ENCODE measurements around the gene ZSCAN20. TPM values are rescaled to one million over a fixed set of nuclear protein-coding genes. Genes with fewer than 3 reads are reported as not detected.
A peak's percentile ranks its signal among the peaks of the same experiment; 100 is the strongest.

The ZSCAN20 gene
- under 1 TPM; 0.51 to 0.75 TPM for polyA plus RNA-seq

- Histone ChIP-seq H3K36me3 (ENCODE audit: control insufficient read depth in 2 of 2, insufficient read depth in 2 of 2, low read length in 1 of 2) (no peaks in the 10 kb centered on the region), H3K27me3 (ENCODE audit: control insufficient read depth in 1 of 2, insufficient read depth in 2 of 2, low read length in 2 of 2) (no peaks in the 10 kb centered on the region), H3K4me1 (ENCODE audit: control insufficient read depth in 2 of 2, insufficient read depth in 2 of 2, low read length in 1 of 2) (no peaks in the 10 kb centered on the region), H3K27ac (ENCODE audit: low read depth in 2 of 2, low read length in 1 of 2) (peak within 1 kb of the TSS; percentile 59 to 72), H3K9me3 (ENCODE audit: control insufficient read depth in 2 of 2, insufficient read depth in 1 of 2, low read depth in 1 of 2, low read length in 1 of 2) (no peaks in the 10 kb centered on the region), H3K4me3 (ENCODE audit: low read depth in 1 of 2, low read length in 2 of 2) (peak within 1 kb of the TSS; percentile 59 to 63)
- WGBS, 2 donors = 0 to 1% methylated on average over 38 of the region's 38 CpGs
These were observed at the start of gene ZSCAN20 for GRCh38 chr1:33472269-33472980. Gene ZSCAN20 (plus strand): TSS chr1:33472645. CDS start chr1:33479289, 6,644 bp downstream.

GRCh38 chr1:33424205-33424604 lies 48.2 kb upstream of the ZSCAN20 start:
- H3K9me3 ChIP-seq (ENCODE audit: control insufficient read depth in 2 of 2, insufficient read depth in 1 of 2, low read depth in 1 of 2, low read length in 1 of 2) = no peaks in the 10 kb centered on the region
- peaks cover 0 to 4% of the 10 kb centered on the region in 2 donors for H3K36me3 ChIP-seq (ENCODE audit: control insufficient read depth in 2 of 2, insufficient read depth in 2 of 2, low read length in 1 of 2)
- no peak overlapping the region for H3K27ac ChIP-seq (ENCODE audit: low read depth in 2 of 2, low read length in 1 of 2)
- WGBS, 2 donors = 83 to 86% methylated on average over 4 of the region's 4 CpGs
- H3K4me1 ChIP-seq (ENCODE audit: control insufficient read depth in 2 of 2, insufficient read depth in 2 of 2, low read length in 1 of 2) = peaks cover 0 to 2% of the 10 kb centered on the region in 2 donors
- no peaks in the 10 kb centered on the region for H3K27me3 ChIP-seq (ENCODE audit: control insufficient read depth in 1 of 2, insufficient read depth in 2 of 2, low read length in 2 of 2)
- H3K4me3 ChIP-seq (ENCODE audit: low read depth in 1 of 2, low read length in 2 of 2) = no peak overlapping the region

GRCh38 chr1:33424610-33425009 lies 47.8 kb upstream of the ZSCAN20 start:
- Histone ChIP-seq H3K27me3 (ENCODE audit: control insufficient read depth in 1 of 2, insufficient read depth in 2 of 2, low read length in 2 of 2) (no peaks in the 10 kb centered on the region), H3K4me3 (ENCODE audit: low read depth in 1 of 2, low read length in 2 of 2) (no peak overlapping the region), H3K9me3 (ENCODE audit: control insufficient read depth in 2 of 2, insufficient read depth in 1 of 2, low read depth in 1 of 2, low read length in 1 of 2) (no peaks in the 10 kb centered on the region), H3K4me1 (ENCODE audit: control insufficient read depth in 2 of 2, insufficient read depth in 2 of 2, low read length in 1 of 2) (peaks cover 0 to 2% of the 10 kb centered on the region in 2 donors), H3K27ac (ENCODE audit: low read depth in 2 of 2, low read length in 1 of 2) (no peak overlapping the region), H3K36me3 (ENCODE audit: control insufficient read depth in 2 of 2, insufficient read depth in 2 of 2, low read length in 1 of 2) (peaks cover 0 to 4% of the 10 kb centered on the region in 2 donors)
- 63 to 76% methylated on average over 2 of the region's 2 CpGs for WGBS, 2 donors

GRCh38 chr1:33425900-33426299 lies 46.5 kb upstream of the ZSCAN20 start:
- 87 to 89% methylated on average over 2 of the region's 2 CpGs for WGBS, 2 donors
- Histone ChIP-seq H3K9me3 (ENCODE audit: control insufficient read depth in 2 of 2, insufficient read depth in 1 of 2, low read depth in 1 of 2, low read length in 1 of 2) (no peaks in the 10 kb centered on the region), H3K4me3 (ENCODE audit: low read depth in 1 of 2, low read length in 2 of 2) (no peak overlapping the region), H3K27ac (ENCODE audit: low read depth in 2 of 2, low read length in 1 of 2) (no peak overlapping the region), H3K27me3 (ENCODE audit: control insufficient read depth in 1 of 2, insufficient read depth in 2 of 2, low read length in 2 of 2) (no peaks in the 10 kb centered on the region), H3K36me3 (ENCODE audit: control insufficient read depth in 2 of 2, insufficient read depth in 2 of 2, low read length in 1 of 2) (peaks cover 0 to 4% of the 10 kb centered on the region in 2 donors), H3K4me1 (ENCODE audit: control insufficient read depth in 2 of 2, insufficient read depth in 2 of 2, low read length in 1 of 2) (peaks cover 0 to 4% of the 10 kb centered on the region in 2 donors)

- H3K4me1 ChIP-seq (ENCODE audit: control insufficient read depth in 2 of 2, insufficient read depth in 2 of 2, low read length in 1 of 2) = peaks cover 0 to 4% of the 10 kb centered on the region in 2 donors
- H3K27ac ChIP-seq (ENCODE audit: low read depth in 2 of 2, low read length in 1 of 2) = no peak overlapping the region
- 41 to 49% methylated on average over 3 of the region's 3 CpGs for WGBS, 2 donors
These were observed 45.5 kb upstream of the ZSCAN20 start for GRCh38 chr1:33426916-33427315.

GRCh38 chr1:33428661-33429060 lies 43.8 kb upstream of the ZSCAN20 start:
- no peak overlapping the region for H3K27ac ChIP-seq (ENCODE audit: low read depth in 2 of 2, low read length in 1 of 2)
- H3K9me3 ChIP-seq (ENCODE audit: control insufficient read depth in 2 of 2, insufficient read depth in 1 of 2, low read depth in 1 of 2, low read length in 1 of 2) = no peaks in the 10 kb centered on the region
- peaks cover 0 to 4% of the 10 kb centered on the region in 2 donors for H3K4me1 ChIP-seq (ENCODE audit: control insufficient read depth in 2 of 2, insufficient read depth in 2 of 2, low read length in 1 of 2)
- no peaks in the 10 kb centered on the region for H3K27me3 ChIP-seq (ENCODE audit: control insufficient read depth in 1 of 2, insufficient read depth in 2 of 2, low read length in 2 of 2)
- WGBS, 2 donors = 81 to 88% methylated on average over 2 of the region's 2 CpGs
- peaks cover 0 to 4% of the 10 kb centered on the region in 2 donors for H3K36me3 ChIP-seq (ENCODE audit: control insufficient read depth in 2 of 2, insufficient read depth in 2 of 2, low read length in 1 of 2)
- no peak overlapping the region for H3K4me3 ChIP-seq (ENCODE audit: low read depth in 1 of 2, low read length in 2 of 2)

More at GRCh38 chr1:33426916-33427315, 45.5 kb upstream of the ZSCAN20 start:
- Histone ChIP-seq H3K36me3 (ENCODE audit: control insufficient read depth in 2 of 2, insufficient read depth in 2 of 2, low read length in 1 of 2) (peaks cover 0 to 4% of the 10 kb centered on the region in 2 donors), H3K4me3 (ENCODE audit: low read depth in 1 of 2, low read length in 2 of 2) (no peak overlapping the region), H3K27me3 (ENCODE audit: control insufficient read depth in 1 of 2, insufficient read depth in 2 of 2, low read length in 2 of 2) (no peaks in the 10 kb centered on the region), H3K9me3 (ENCODE audit: control insufficient read depth in 2 of 2, insufficient read depth in 1 of 2, low read depth in 1 of 2, low read length in 1 of 2) (no peaks in the 10 kb centered on the region)

- H3K4me1 ChIP-seq (ENCODE audit: control insufficient read depth in 2 of 2, insufficient read depth in 2 of 2, low read length in 1 of 2) = peaks cover 0 to 4% of the 10 kb centered on the region in 2 donors
- H3K9me3 ChIP-seq (ENCODE audit: control insufficient read depth in 2 of 2, insufficient read depth in 1 of 2, low read depth in 1 of 2, low read length in 1 of 2) = no peaks in the 10 kb centered on the region
- H3K36me3 ChIP-seq (ENCODE audit: control insufficient read depth in 2 of 2, insufficient read depth in 2 of 2, low read length in 1 of 2) = peaks cover 0 to 4% of the 10 kb centered on the region in 2 donors
- WGBS, 2 donors = 90 to 95% methylated on average over 2 of the region's 2 CpGs
- no peak overlapping the region for H3K27ac ChIP-seq (ENCODE audit: low read depth in 2 of 2, low read length in 1 of 2)
- no peaks in the 10 kb centered on the region for H3K27me3 ChIP-seq (ENCODE audit: control insufficient read depth in 1 of 2, insufficient read depth in 2 of 2, low read length in 2 of 2)
- H3K4me3 ChIP-seq (ENCODE audit: low read depth in 1 of 2, low read length in 2 of 2) = peak overlapping the region in 1 of 2 donors; percentile 60
These were observed 43.1 kb upstream of the ZSCAN20 start for GRCh38 chr1:33429332-33429731.

GRCh38 chr1:33429856-33430691 lies 42.4 kb upstream of the ZSCAN20 start:
- Histone ChIP-seq H3K27ac (ENCODE audit: low read depth in 2 of 2, low read length in 1 of 2) (peak overlapping the region; percentile 5 to 36), H3K27me3 (ENCODE audit: control insufficient read depth in 1 of 2, insufficient read depth in 2 of 2, low read length in 2 of 2) (no peaks in the 10 kb centered on the region), H3K4me3 (ENCODE audit: low read depth in 1 of 2, low read length in 2 of 2) (peak overlapping the region; percentile 60 to 77), H3K4me1 (ENCODE audit: control insufficient read depth in 2 of 2, insufficient read depth in 2 of 2, low read length in 1 of 2) (peaks cover 0 to 4% of the 10 kb centered on the region in 2 donors), H3K9me3 (ENCODE audit: control insufficient read depth in 2 of 2, insufficient read depth in 1 of 2, low read depth in 1 of 2, low read length in 1 of 2) (no peaks in the 10 kb centered on the region), H3K36me3 (ENCODE audit: control insufficient read depth in 2 of 2, insufficient read depth in 2 of 2, low read length in 1 of 2) (peaks cover 0 to 4% of the 10 kb centered on the region in 2 donors)
- WGBS, 2 donors = 6 to 8% methylated on average over 49 to 54 of the region's 54 CpGs

GRCh38 chr1:33430692-33431593 lies 41.5 kb upstream of the ZSCAN20 start, which contains the start of gene PHC2:
Gene PHC2 (minus strand): TSS chr1:33431095. CDS start chr1:33375539, 55,556 bp downstream.
- H3K4me1 ChIP-seq (ENCODE audit: control insufficient read depth in 2 of 2, insufficient read depth in 2 of 2, low read length in 1 of 2) = peaks cover 0 to 4% of the 10 kb centered on the region in 2 donors
- 1 to 2% methylated on average over 73 to 91 of the region's 91 CpGs for WGBS, 2 donors

More at GRCh38 chr1:33430692-33431593, 41.5 kb upstream of the ZSCAN20 start, which contains the start of gene PHC2:
- no peaks in the 10 kb centered on the region for H3K9me3 ChIP-seq (ENCODE audit: control insufficient read depth in 2 of 2, insufficient read depth in 1 of 2, low read depth in 1 of 2, low read length in 1 of 2)
- H3K4me3 ChIP-seq (ENCODE audit: low read depth in 1 of 2, low read length in 2 of 2) = peak within 1 kb of the TSS; percentile 60 to 77
- no peaks in the 10 kb centered on the region for H3K27me3 ChIP-seq (ENCODE audit: control insufficient read depth in 1 of 2, insufficient read depth in 2 of 2, low read length in 2 of 2)
- peak within 1 kb of the TSS; percentile 43 to 61 for H3K27ac ChIP-seq (ENCODE audit: low read depth in 2 of 2, low read length in 1 of 2)
- H3K36me3 ChIP-seq (ENCODE audit: control insufficient read depth in 2 of 2, insufficient read depth in 2 of 2, low read length in 1 of 2) = no peaks in the 10 kb centered on the region

All from esophagus (tissue), 2 donors.